ENCODE results near the gene GRM3. TPM values are rescaled to one million over a fixed set of nuclear protein-coding genes. Genes with fewer than 3 reads are reported as not detected.

The GRM3 gene
- total and polyA plus RNA-seq, 2 of the 4 experiments (the other 2 are of a cell fraction): not detected

- CTCF ChIA-PET: no interaction called here
These were observed 183.2 kb downstream of the GRM3 start for GRCh38 chr7:86826948-86827347.

More at GRCh38 chr7:86826948-86827347, 183.2 kb downstream of the GRM3 start:
- Histone ChIP-seq H2BK5ac (ENCODE audit: low read depth, low read length, poor library complexity, severe bottlenecking) (no peak overlapping the region), H3K56ac (ENCODE audit: extremely low read depth, insufficient read depth, low read length) (no peak overlapping the region), H4K8ac (ENCODE audit: low read depth in 2 of 2, low read length in 2 of 2) (no peak overlapping the region), H4K91ac (ENCODE audit: insufficient read depth, low read depth, low read length) (no peak overlapping the region), H2BK15ac (ENCODE audit: low read depth, low read length) (no peak overlapping the region), H3K4me2 (ENCODE audit: low read depth, low read length) (no peak overlapping the region), H3K9me3 (ENCODE audit: control insufficient read depth, insufficient read depth, low read length) (peaks cover 3% of the 10 kb centered on the region; the same call in 1 of the 2 replicates), H2AK5ac (ENCODE audit: low read depth, low read length) (no peak overlapping the region), H3K79me1 (ENCODE audit: low read depth in 1 of 2, low read length in 2 of 2) (no peaks in the 10 kb centered on the region), H3K4me3 (ENCODE audit: insufficient read depth, low read depth, low read length) (no peak overlapping the region), H3K4ac (ENCODE audit: low read depth, low read length) (no peak overlapping the region), H3K23ac (ENCODE audit: low read depth, low read length) (no peak overlapping the region), H3K9me1 (ENCODE audit: insufficient read depth, low read length) (no peaks in the 10 kb centered on the region), H2AFZ (replicated peaks; ENCODE audit: low read length, poor library complexity) (no peak overlapping the region), H3K36me3 (ENCODE audit: control insufficient read depth, insufficient read depth, low read length) (no peaks in the 10 kb centered on the region), H2AK9ac (replicated peaks; ENCODE audit: low read depth, low read length, poor library complexity) (no peak overlapping the region), H3K27me3 (ENCODE audit: control insufficient read depth, insufficient read depth, low read length) (no peaks in the 10 kb centered on the region), H3K14ac (replicated peaks; ENCODE audit: low read depth, low read length) (no peak overlapping the region), H2BK120ac (ENCODE audit: low read depth, low read length) (no peak overlapping the region), H3K27ac (ENCODE audit: insufficient read depth, low read length) (no peak overlapping the region), H3K9ac (ENCODE audit: low read depth, low read length) (no peak overlapping the region), H3K18ac (ENCODE audit: low read depth, low read length) (no peak overlapping the region), H4K5ac (ENCODE audit: low read depth, low read length) (no peak overlapping the region), H4K20me1 (ENCODE audit: insufficient read depth, low read length) (no peaks in the 10 kb centered on the region), H3K4me1 (ENCODE audit: control insufficient read depth, insufficient read depth, low read length) (no peaks in the 10 kb centered on the region), H2BK20ac (ENCODE audit: low read depth, low read length) (no peak overlapping the region)
- in situ Hi-C loops (cut with MboI; ENCODE audit: low sequenced_read_pairs): no loop called here
- TF ChIP-seq MAFK (IDR thresholded peaks at IDR 0.05; ENCODE audit: low read depth, low read length) (peak; percentile 32; the same call in 1 of the 2 replicates), NFE2L2 (IDR thresholded peaks at IDR 0.05; ENCODE audit: low read depth, low read length) (no peak)
- DNase-seq: no peak
- intact Hi-C loops (cut with micrococcal nuclease): no loop called here
- ATAC-seq (ENCODE audit: low read depth): no peak
- POLR2A ChIA-PET (ENCODE audit: unreplicated experiment): no interaction called here
- dilution Hi-C loops (cut with HindIII; ENCODE audit: low sequenced_read_pairs, unreplicated experiment): no loop called here
- no CpG with 5 or more reads among the region's 1 CpG for WGBS, 2 experiments (ENCODE audit: extremely low coverage in 2 of 2, insufficient read length in 1 of 2)
- BruUV-seq (replicated peaks): no TSS peak
